ENCODE results near the gene CRACDL.

Gene CRACDL

DNA sequence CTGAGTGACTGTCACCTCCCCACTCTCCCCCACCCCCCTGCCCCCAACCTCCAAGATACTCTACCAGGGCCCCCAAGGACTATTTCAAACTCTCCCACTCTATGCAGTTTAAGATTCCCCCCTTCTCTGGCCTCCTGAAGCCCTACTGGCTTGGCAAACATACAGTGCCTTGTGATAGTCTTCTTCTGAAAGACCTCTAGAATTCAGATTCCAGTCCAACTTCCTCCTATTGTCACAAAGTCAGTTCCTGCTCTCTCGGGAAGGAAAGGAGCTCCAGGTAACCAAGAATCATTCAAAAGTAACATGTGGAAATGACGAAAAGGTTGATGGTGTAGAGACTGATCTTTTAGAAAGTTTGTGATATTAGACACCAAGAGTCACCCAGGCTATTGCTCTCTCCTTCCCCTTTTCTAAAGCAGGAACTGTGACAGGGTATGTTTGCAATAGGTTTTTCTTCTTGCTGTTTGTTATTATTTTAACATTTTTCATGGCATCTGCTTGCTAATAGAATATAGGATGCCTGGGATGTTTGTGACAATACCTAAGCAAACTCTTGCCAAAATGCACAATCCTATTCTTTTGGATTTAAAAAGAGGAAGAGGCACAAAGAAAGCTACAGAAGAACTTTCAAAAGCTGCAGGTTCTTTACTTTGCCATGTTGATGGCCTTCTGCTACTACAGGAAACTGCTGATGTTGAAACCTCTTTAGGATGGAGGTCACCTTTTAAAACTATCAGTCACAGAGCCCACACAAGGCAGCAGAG lies 111.6 kb downstream of the CRACDL start:
- no peak for DNase-seq (ENCODE audit: low spot score)

GRCh38 chr2:98823196-98824170 lies 112.5 kb downstream of the CRACDL start:
- DNase-seq (ENCODE audit: low spot score) = no peak

GRCh38 chr2:98822301-98823164 lies 113.5 kb downstream of the CRACDL start:
- no peak for DNase-seq (ENCODE audit: low spot score)

DNA sequence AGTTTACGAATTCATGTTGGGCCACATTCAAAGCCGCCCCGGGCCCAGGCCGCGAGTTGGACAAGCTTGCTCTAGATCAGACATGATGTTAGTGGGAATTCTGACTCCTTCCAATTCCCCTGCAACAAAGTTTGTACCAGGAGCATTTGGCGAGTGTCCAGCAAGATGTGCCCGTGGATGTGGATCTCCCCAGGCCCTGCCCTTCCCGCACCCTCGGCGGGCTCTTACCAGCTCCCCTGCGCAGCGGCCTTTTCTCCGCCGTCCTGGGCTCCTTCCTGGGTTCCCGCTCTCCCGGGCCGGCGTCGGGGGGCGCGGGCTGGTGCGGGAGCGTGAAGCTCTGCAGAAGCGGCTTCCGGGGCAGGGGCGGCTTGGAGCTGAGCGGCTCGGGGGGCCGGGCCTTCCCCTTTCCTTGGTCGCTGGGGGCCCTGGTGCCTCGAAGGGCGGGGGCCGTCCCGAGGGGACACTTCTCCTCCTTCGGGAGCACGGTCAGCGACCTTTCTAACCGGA lies 114.3 kb downstream of the CRACDL start:
- no peak for DNase-seq (ENCODE audit: low spot score)

- no peak for DNase-seq (ENCODE audit: low spot score)
These were observed 116.7 kb downstream of the CRACDL start for GRCh38 chr2:98819231-98819766.

- DNase-seq (ENCODE audit: low spot score) = no peak
These were observed 117.9 kb downstream of the CRACDL start for GRCh38 chr2:98818164-98818563.

DNA sequence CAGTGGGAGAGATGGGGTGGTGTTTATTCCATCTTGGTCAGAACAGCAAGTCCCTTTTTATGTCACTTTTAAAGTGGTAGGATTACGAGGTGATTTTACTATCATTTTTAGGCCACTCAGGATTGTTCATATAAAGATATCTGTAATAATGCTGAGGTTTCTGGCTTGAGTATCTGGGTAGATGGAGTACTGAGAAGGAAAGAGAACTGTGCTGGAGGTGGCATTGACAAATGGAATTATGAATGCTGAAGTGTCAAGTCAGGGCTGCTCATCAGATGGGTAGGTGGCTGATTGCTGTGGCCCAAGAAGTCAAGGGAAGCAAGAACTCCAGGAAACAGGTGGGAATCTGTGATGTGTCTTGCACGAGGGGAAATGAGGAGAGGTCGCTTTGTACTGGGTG lies 119.7 kb downstream of the CRACDL start:
- DNase-seq (ENCODE audit: low spot score) = no peak

DNA sequence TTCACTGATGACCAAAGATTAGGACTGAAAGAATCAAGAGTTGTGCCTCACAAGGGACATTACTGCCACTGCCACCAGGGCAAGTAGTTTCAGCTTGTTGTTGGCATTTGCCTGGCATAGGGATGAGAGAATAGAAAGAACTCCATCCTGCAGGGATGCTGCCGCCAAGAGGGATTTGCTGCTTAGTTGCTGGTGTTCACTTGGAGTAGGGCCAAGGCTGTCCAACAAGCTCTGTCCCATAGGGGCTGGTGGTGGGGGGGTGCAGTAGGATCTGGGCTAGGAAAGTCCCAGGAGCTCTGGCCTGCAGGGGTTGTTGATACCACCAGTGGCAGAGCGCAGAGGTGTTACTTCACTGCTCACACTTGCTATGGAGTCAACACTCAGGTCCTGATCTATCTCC lies 120.2 kb downstream of the CRACDL start:
- no peak for DNase-seq (ENCODE audit: low spot score)

DNA sequence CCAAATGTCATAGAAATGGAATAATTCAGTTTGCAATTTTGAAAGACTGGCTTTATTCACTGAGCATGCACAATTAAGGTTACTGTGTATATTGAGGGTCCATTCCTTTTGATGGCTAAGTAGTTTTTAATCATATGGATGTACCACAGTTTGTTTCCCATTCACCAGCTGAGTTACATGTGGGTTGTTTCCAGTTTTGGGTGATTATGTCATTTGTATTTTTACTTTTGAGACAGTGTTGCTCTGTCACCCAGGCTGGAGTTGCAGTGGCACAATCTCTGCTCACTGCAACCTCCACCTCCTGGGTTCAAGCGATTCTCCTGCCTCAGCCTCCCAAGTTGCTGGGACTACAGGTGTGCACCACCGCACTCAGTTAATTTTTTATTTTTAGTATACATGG lies 124.3 kb downstream of the CRACDL start:
- DNase-seq (ENCODE audit: low spot score) = no peak

GRCh38 chr2:98810588-98810928 lies 125.5 kb downstream of the CRACDL start:
- no peak for DNase-seq (ENCODE audit: low spot score)

- no peak for DNase-seq (ENCODE audit: low spot score)
These were observed 126.0 kb downstream of the CRACDL start for GRCh38 chr2:98809878-98810587.

- no peak for DNase-seq (ENCODE audit: low spot score)
These were observed 126.9 kb downstream of the CRACDL start for GRCh38 chr2:98809116-98809515.

DNA sequence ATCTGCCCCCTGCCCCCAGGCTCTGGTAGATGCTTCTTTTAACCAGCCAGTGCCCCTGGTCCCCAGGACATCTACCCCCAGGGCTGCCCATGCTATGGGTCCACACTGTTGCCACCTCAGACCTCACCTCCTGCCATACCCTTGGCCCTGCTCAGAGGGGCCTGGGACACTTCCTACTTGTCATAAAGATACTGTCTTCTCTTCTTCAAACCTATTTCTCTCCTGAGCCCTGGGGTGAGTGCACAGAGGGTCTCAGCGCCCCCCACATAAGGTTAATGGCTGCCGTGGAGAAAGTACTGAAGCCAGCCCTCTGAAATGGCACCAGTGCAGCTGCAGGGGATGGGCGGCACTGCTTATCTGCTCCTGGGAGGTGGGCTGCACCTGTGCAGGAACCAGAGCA lies 127.5 kb downstream of the CRACDL start:
- DNase-seq (ENCODE audit: low spot score) = no peak

DNA sequence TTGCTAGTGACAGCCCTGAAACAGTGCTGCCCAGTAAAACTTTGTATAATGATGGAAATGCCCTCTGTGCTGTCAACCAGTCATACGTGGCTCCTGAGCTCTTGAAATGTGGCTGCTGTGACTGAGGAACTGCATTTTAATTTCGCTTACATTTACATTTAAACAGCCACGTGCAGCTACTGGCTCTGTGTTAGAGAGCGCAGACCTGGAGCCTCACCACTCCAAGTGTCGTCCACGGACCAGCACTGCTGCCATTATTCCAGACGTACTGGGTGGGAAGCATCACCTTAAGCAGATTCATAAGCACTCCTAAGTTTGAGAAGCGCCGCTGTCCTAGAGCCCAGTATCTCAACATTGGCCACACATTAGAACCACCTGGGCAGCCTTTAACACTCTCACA lies 128.1 kb downstream of the CRACDL start:
- DNase-seq (ENCODE audit: low spot score) = no peak

GRCh38 chr2:98807221-98807620 lies 128.8 kb downstream of the CRACDL start:
- no peak for DNase-seq (ENCODE audit: low spot score)

- no peak for DNase-seq (ENCODE audit: low spot score)
These were observed 129.8 kb downstream of the CRACDL start for GRCh38 chr2:98806236-98806697.

DNA sequence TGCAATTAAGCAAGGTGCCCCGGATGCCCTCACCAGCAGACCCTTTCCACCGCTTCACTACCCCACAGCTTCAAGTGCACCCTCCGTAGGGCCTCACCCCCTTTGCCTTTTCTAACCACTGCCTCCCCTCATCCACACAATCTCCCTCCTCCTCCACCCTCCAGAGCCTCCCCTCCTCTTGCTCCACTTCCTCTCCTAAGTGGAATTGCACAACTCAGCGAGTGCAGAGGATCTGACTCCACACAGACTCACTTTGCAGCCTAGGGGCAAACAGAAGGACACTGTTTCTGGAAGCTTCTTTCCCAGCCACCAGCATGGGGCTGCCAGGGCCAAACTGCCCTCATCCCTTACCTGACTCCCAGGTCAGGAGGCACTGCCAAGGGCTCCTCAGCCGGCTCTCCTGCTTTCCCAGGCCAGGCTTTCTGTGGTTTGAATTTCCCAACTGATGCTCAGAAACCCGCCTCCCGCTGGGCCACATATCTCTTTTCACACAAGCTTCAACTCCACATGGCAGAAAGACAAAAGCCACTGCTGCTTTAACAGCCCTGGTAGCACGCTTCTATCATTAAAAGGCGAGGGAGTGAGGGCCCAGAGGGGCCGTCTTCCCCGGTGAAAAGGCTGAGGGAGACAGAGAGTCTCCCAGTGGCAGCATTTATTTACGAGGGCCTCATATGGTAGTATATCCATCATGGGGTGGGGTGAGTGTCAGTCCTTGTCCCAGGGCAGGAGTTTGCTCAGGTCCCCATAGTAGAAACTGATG lies 130.4 kb downstream of the CRACDL start:
- no peak for DNase-seq (ENCODE audit: low spot score)

DNA sequence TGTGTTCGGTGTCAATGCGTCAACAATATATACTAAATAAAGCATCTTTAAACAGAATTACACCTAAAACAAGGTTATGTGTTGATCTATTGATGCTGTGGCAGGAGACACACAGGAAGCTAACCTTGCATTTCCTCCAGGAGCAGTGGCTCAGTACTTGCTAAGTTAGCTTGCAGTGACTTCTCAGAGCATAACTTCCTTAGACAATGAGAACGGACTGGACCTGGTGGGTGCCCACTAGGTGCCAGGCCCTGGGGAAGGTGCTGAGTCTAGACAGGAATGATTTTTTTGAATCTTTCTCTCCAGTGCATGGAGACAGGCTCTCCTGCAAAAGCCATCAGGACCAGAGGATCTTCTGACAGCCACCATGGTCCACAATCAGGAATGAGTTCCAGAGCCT lies 131.3 kb downstream of the CRACDL start:
- DNase-seq (ENCODE audit: low spot score) = no peak

DNA sequence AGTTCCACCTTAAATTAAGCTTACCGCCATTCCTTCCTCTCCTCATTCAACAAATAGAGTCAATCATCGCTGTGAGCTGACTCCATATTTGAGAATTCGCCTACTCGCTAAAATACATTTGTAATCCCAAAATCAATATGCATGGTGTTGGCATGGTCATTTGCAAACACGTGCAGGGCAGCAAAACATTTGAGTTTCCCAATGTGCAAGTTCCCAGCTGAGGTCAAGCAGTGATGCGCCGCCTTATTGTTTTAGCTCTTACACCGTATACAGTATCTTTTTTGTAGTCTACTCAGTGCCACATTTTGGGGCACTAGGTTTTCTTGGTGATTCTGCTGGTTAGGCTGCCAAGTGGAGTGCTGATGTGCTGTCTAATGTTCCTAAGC lies 131.8 kb downstream of the CRACDL start:
- DNase-seq (ENCODE audit: low spot score) = no peak
